ENCODE data around the gene ARSI.

GRCh38 chr5:150297934-150298595 is 4.6 kb downstream of the ARSI start:
- TF ChIP-seq POLR2A (IDR thresholded peaks at IDR 0.05) = no peak
- TF ChIP-seq CTCF (IDR thresholded peaks at IDR 0.05) = no peak
- TF ChIP-seq POLR2AphosphoS5 (IDR thresholded peaks at IDR 0.05) = no peak
